OCI-LY7 (cell line): ENCODE measurements around the gene FOXP1. TPM values are rescaled to one million over a fixed set of nuclear protein-coding genes. Genes with fewer than 3 reads are reported as not detected.

ENCODE experiments used
- BruUV-seq: library from RNA; stranded (reverse); fragments of 400-500 nt; replicated peaks from 2 replicates; lab custom pipeline; 2021; lab: Mats Ljungman, UMichigan
- CTCF ChIA-PET: fragments of 300-600 bp; sonication (Branson Sonifier 250); formaldehyde crosslinking; loops from one replicate; lab custom pipeline; 2022; ENCODE audit warnings: antibody characterized with exemption; ENCODE audit not compliant: unreplicated experiment; lab: Charles Lee
- POLR2A ChIA-PET: fragments of 300-600 bp; sonication (Branson Sonifier 250); formaldehyde crosslinking; loops from one replicate; lab custom pipeline; 2022; ENCODE audit warnings: antibody characterized with exemption; lab: Charles Lee
- DNase-seq: peaks from one replicate; pipeline ENCODE4 v3.0.0-alpha.2; 2015; ENCODE audit warnings: low spot score
- H2AFZ ChIP-seq: fragments of 200-600 bp; sonication (generic), shearing (Covaris generic); 2 replicates; pipeline ENCODE4 v1.6.1; 2014; ENCODE audit warnings: mild to moderate bottlenecking, antibody characterized with exemption, low read length, moderate library complexity
- H3K27ac ChIP-seq: fragments of 200-600 bp; sonication (generic); 2 replicates; pipeline ENCODE4 v1.5.1; 2014; ENCODE audit warnings: mixed run types, low read depth, mild to moderate bottlenecking, moderate library complexity, low read length, inconsistent platforms; ENCODE audit not compliant: poor library complexity, severe bottlenecking
- H3K36me3 ChIP-seq: fragments of 200-600 bp; sonication (generic); 2 replicates; pipeline ENCODE4 v1.6.1; 2014; ENCODE audit warnings: mild to moderate bottlenecking, antibody characterized with exemption, low read length, moderate library complexity, mixed read lengths; ENCODE audit not compliant: insufficient read depth
- H3K4me1 ChIP-seq: fragments of 200-600 bp; sonication (generic); 2 replicates; pipeline ENCODE4 v1.5.1; 2014; ENCODE audit warnings: mild to moderate bottlenecking, low read length; ENCODE audit not compliant: insufficient read depth, poor library complexity, severe bottlenecking
- H3K4me2 ChIP-seq: fragments of 200-600 bp; sonication (generic); 2 replicates; pipeline ENCODE4 v1.6.1; 2014; ENCODE audit warnings: mild to moderate bottlenecking, low read length
- H3K4me3 ChIP-seq: fragments of 200-600 bp; sonication (generic); 2 replicates; pipeline ENCODE4 v1.5.1; 2014; ENCODE audit warnings: mild to moderate bottlenecking, low read depth, low read length; ENCODE audit not compliant: poor library complexity, severe bottlenecking
- H3K79me2 ChIP-seq: fragments of 200-600 bp; sonication (generic); 2 replicates; pipeline ENCODE4 v1.6.1; 2016; ENCODE audit warnings: low read depth, mild to moderate bottlenecking, low read length, moderate library complexity, mixed read lengths; ENCODE audit not compliant: insufficient read depth
- H3K9me2 ChIP-seq: fragments of 200-600 bp; sonication (generic); 2 replicates; pipeline ENCODE4 v1.6.1; 2016; ENCODE audit warnings: mild to moderate bottlenecking, low read length, mixed read lengths; ENCODE audit not compliant: insufficient read depth
- H3K9me3 ChIP-seq: fragments of 200-600 bp; sonication (generic); 2 replicates; pipeline ENCODE4 v1.6.1; 2014; ENCODE audit warnings: mild to moderate bottlenecking, mixed run types, low read length, mixed read lengths
- H4K20me1 ChIP-seq: fragments of 200-600 bp; sonication (generic); 2 replicates; pipeline ENCODE4 v1.6.1; 2014; ENCODE audit warnings: mild to moderate bottlenecking, antibody characterized with exemption, low read length, moderate library complexity, mixed read lengths; ENCODE audit not compliant: insufficient read depth
- EZH2phosphoT487 ChIP-seq: fragments of 200-600 bp; sonication (generic); IDR thresholded peaks from 2 replicates; pipeline ENCODE4 v1.6.1; 2018; ENCODE audit warnings: low read depth, borderline replicate concordance, mild to moderate bottlenecking, mixed run types, antibody characterized with exemption, low read length, moderate library complexity, mixed read lengths
- intact Hi-C: fragments of 100-400 bp; cut with micrococcal nuclease; formaldehyde crosslinking; loops from one replicate; pipeline ENCODE4 v1.10.0; 2022; ENCODE audit not compliant: unreplicated experiment
- total RNA-seq, 2 experiments: library from RNA; depleted of rRNA in 1 of 2; stranded (reverse); fragments of >200 nt in 1 of 2; shearing (Covaris generic) in 1 of 2; gene quantifications; 2 replicates each; pipeline ENCODE4 v1.2.3, GENCODE V29; 2014 to 2022
- TF ChIP-seq, protein P1 (sequence below): fragments of 200-600 bp; sonication (generic); conservative IDR thresholded peaks from 2 replicates; pipeline ENCODE4 v1.5.1; 2014; ENCODE audit warnings: mild to moderate bottlenecking, antibody characterized with exemption, low read length, moderate library complexity, mixed read lengths

FOXP1 gene
- total RNA-seq, 2 experiments from 2014 or later: 87.3 to 151 TPM

DNA sequence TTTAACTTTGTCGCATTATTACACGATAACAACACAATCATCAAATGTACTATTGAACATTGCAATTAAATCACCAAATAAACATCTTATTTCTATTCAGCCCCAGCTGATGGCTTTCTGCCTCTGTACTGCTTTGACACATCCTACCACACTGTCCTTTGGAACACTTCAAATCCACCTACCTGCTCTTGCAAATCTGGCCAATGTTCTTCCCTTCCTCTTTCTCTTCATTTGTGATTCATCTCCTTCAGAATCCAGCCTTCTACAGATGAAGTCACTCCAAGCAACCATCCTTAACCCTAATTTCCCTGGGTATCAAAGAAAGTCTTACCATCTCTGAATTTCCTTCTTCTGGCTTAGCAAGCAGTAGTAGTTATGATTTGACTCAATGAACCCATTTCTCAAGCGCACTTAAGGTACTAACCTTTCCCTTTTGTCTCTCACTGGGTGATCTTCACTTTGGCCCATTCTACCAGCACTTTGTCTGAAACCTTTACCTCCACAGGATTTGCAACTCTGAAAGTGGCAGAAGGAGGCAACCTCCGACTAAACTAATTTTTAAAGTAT is 502.9 kb downstream of the FOXP1 start:
- intact Hi-C loops: no loop called here
- Histone ChIP-seq H3K4me2 (no peak overlapping the region), H3K36me3 (peaks cover 15% of the 10 kb centered on the region), H3K4me3 (no peak overlapping the region), H3K27ac (no peak overlapping the region), H4K20me1 (peaks cover 13% of the 10 kb centered on the region; the same call in 1 of the 2 replicates), H3K79me2 (peaks cover 21% of the 10 kb centered on the region; the same call in 1 of the 2 replicates), H3K9me2 (no peaks in the 10 kb centered on the region), H3K9me3 (no peaks in the 10 kb centered on the region), H2AFZ (no peak overlapping the region), H3K4me1 (peaks cover 34% of the 10 kb centered on the region)
- ChIA-PET POLR2A (interaction anchor here (0.6 to 1.3 kb wide), 3 partner anchors 12 to 1049 kb away, joined by 3 to 4 read pairs (median 3); no protein-coding TSS in a partner anchor), CTCF (no interaction called here)
- no peak for DNase-seq
- TF ChIP-seq EZH2phosphoT487: no peak
- TF ChIP-seq, protein P1, sequence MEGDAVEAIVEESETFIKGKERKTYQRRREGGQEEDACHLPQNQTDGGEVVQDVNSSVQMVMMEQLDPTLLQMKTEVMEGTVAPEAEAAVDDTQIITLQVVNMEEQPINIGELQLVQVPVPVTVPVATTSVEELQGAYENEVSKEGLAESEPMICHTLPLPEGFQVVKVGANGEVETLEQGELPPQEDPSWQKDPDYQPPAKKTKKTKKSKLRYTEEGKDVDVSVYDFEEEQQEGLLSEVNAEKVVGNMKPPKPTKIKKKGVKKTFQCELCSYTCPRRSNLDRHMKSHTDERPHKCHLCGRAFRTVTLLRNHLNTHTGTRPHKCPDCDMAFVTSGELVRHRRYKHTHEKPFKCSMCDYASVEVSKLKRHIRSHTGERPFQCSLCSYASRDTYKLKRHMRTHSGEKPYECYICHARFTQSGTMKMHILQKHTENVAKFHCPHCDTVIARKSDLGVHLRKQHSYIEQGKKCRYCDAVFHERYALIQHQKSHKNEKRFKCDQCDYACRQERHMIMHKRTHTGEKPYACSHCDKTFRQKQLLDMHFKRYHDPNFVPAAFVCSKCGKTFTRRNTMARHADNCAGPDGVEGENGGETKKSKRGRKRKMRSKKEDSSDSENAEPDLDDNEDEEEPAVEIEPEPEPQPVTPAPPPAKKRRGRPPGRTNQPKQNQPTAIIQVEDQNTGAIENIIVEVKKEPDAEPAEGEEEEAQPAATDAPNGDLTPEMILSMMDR: no peak
- BruUV-seq: no TSS peak

DNA sequence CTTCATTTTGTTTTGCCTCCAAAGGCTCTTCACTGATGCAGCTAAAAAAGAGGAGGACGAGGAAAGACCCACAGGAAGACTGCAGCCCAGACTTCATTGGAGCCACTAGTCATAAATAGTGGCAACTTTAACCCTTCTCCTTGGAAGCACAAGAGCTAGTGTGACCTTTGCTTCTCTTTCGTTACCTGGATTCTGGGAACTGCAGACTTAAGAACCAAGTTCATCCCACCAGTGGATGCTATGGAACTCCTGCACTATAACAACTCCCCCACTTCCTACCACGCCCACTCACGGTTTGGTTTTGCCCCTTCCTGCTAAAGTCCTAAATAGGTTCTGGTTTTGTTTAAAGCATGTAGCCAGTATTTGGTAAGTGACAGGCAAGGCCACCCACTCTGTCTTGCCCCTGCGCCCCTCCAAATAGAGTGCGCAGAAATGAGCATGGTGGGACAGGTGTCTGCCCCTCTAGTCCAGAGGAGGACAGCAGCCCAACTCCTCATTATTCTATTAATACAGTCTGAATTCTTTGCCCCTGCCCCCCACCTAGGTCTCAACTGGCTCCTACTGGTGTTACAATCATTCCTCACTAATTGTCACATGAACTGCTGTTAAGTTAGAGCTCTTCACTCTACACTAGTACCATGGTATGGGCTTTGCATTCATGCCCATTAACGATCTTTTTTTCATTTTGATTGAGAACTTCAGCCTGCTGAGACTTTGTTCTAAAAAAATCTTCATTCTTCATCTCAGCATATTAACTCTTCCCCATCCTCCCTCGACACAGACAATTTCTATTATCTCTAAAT is 504.6 kb downstream of the FOXP1 start:
- POLR2A ChIA-PET: interaction anchor here (0.5 to 2.1 kb wide), 3 partner anchors 8 to 623 kb away, joined by 4 to 11 read pairs (median 4); no protein-coding TSS in a partner anchor
- TF ChIP-seq, protein P1: no peak
- TF ChIP-seq EZH2phosphoT487: no peak
- no peak for DNase-seq
- Histone ChIP-seq H3K27ac (no peak overlapping the region), H4K20me1 (peaks cover 13% of the 10 kb centered on the region; the same call in 1 of the 2 replicates), H3K36me3 (peaks cover 14% of the 10 kb centered on the region), H3K4me3 (no peak overlapping the region), H3K4me2 (no peak overlapping the region), H3K79me2 (peaks cover 14% of the 10 kb centered on the region; the same call in 1 of the 2 replicates), H2AFZ (no peak overlapping the region), H3K9me3 (no peaks in the 10 kb centered on the region), H3K9me2 (no peaks in the 10 kb centered on the region), H3K4me1 (peaks cover 28% of the 10 kb centered on the region)
- intact Hi-C loops: no loop called here
- no TSS peak for BruUV-seq
- CTCF ChIA-PET: no interaction called here
